Vagina (tissue), 2 donors: ENCODE measurements around the gene CCNK. TPM values are rescaled to one million over a fixed set of nuclear protein-coding genes. Genes with fewer than 3 reads are reported as not detected.

Experiments used
- DNase-seq, 2 donors: peaks; one replicate each; pipeline ENCODE4 v3.0.0-alpha.2; 2017; ENCODE audit errors: extremely low spot score in 2 of 2
- H3K27ac ChIP-seq: fragments of 200-600 bp; sonication (generic); one replicate; pipeline ENCODE4 v1.5.1; 2019
- H3K27me3 ChIP-seq: fragments of 200-600 bp; sonication (generic); one replicate; pipeline ENCODE4 v1.5.1; 2019
- H3K36me3 ChIP-seq, 2 donors: fragments of 200-600 bp; sonication (generic); one replicate each; pipeline ENCODE4 v1.5.1; 2017 to 2019
- H3K4me1 ChIP-seq: fragments of 200-600 bp; sonication (generic); one replicate; pipeline ENCODE4 v1.5.1; 2019
- H3K4me3 ChIP-seq, 2 donors: fragments of 200-600 bp; sonication (generic); 1 replicate in 1 of 2; 2 replicates in 1 of 2; pipeline ENCODE4 v1.5.1; 2016 to 2019
- H3K9me3 ChIP-seq: fragments of 200-600 bp; sonication (generic); one replicate; pipeline ENCODE4 v1.5.1; 2019
- POLR2A ChIP-seq, 2 donors: fragments of 450-650 bp; IDR thresholded peaks; one replicate each; pipeline ENCODE4 v1.6.1; 2017; ENCODE audit warnings: antibody characterized with exemption in 2 of 2, mild to moderate bottlenecking in 2 of 2, moderate library complexity in 2 of 2
- POLR2AphosphoS5 ChIP-seq, 2 donors: sonication (generic); formaldehyde crosslinking; IDR thresholded peaks; one replicate each; pipeline ENCODE4 v1.9.0; 2017; ENCODE audit warnings: antibody characterized with exemption in 2 of 2, mild to moderate bottlenecking in 2 of 2, low read depth in 1 of 2; ENCODE audit not compliant: insufficient read depth in 1 of 2
- intact Hi-C: fragments of 100-400 bp; cut with DNase I; formaldehyde crosslinking; loops from one replicate; pipeline ENCODE4 v1.15.1; 2023
- total RNA-seq: library from RNA; depleted of rRNA; stranded (reverse); fragments of >200 nt; gene quantifications from one replicate; pipeline ENCODE4 v1.2.3, GENCODE V29; 2016
- TF ChIP-seq, protein P1 (sequence below), 3 experiments: fragments of 450-650 bp in 2 of 3; fragments of 200-600 bp in 1 of 3; sonication (generic) in 1 of 3; IDR thresholded peaks; one replicate each; pipeline ENCODE4 v1.5.1; 2017 to 2019; ENCODE audit warnings: antibody characterized with exemption in 3 of 3, mild to moderate bottlenecking in 2 of 3, moderate library complexity in 2 of 3

CCNK gene
- total RNA-seq, 1 donor from 2014 or later: 27.5 TPM

DNA sequence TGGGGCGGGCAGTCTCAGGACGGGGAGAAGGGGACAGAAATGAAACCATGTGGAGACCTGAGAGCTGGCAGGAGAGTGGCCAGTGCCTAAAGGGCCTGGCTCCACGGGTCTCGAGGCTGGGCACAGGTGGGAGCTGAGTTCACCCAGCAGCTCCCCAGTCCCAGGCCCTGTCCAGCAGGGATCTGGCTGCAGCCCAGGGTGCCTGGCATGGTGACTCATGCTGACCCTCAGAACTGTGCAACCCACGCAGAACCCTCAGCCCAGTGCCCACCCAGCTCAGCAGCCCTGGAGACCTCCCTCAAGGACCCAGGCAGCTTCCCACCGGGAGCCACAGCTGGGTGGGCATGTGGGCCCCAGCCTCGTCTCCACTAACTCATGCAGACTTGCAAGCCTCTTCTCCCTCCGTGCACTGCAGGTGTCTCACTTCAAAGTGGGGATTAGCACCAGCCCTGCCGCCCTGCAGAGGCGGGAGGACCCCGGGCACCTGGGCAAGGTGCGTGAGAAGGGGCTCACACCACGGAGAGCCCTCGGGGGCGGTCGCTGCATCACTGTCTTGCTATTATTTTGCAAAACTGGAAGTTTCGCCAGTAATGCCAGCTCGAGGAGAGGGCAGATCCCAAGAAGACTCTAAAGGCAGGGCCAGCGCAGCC is 46.3 kb downstream of the CCNK start:
- H3K27ac ChIP-seq: no peak overlapping the region
- TF ChIP-seq POLR2A (IDR thresholded peaks at IDR 0.05) (no peak), POLR2AphosphoS5 (IDR thresholded peaks at IDR 0.05; ENCODE audit: insufficient read depth in 1 of 2, low read depth in 1 of 2) (no peak)
- TF ChIP-seq, protein P1, sequence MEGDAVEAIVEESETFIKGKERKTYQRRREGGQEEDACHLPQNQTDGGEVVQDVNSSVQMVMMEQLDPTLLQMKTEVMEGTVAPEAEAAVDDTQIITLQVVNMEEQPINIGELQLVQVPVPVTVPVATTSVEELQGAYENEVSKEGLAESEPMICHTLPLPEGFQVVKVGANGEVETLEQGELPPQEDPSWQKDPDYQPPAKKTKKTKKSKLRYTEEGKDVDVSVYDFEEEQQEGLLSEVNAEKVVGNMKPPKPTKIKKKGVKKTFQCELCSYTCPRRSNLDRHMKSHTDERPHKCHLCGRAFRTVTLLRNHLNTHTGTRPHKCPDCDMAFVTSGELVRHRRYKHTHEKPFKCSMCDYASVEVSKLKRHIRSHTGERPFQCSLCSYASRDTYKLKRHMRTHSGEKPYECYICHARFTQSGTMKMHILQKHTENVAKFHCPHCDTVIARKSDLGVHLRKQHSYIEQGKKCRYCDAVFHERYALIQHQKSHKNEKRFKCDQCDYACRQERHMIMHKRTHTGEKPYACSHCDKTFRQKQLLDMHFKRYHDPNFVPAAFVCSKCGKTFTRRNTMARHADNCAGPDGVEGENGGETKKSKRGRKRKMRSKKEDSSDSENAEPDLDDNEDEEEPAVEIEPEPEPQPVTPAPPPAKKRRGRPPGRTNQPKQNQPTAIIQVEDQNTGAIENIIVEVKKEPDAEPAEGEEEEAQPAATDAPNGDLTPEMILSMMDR (IDR thresholded peaks at IDR 0.05): no peak

DNA sequence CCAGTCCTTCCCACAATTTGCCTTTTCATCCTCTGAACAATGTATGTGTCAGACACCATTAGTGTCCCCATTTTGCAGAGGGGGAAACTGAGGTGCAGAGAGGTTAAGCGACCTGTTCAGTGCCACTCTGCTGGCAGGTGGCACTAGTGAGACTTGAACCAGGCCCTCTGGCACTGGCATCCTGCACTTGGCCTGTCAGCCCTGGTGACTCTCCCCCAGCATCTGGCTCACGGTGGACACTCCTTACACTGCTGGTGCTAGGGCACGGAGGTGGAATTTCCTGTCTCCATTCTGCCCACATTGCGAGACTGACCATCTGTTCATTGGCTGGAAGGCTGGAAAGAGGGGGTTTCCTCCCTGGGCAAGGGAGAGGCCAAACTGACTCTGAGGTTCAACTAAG is 48.7 kb downstream of the CCNK start:
- DNase-seq: no peak
- H3K27ac ChIP-seq: no peak overlapping the region

More for the DNA sequence above, 46.3 kb downstream of the CCNK start:
- H3K9me3 ChIP-seq: no peaks in the 10 kb centered on the region
- no peak for DNase-seq
- H3K4me3 ChIP-seq: no peak overlapping the region
- H3K4me1 ChIP-seq: peaks cover 51% of the 10 kb centered on the region
- H3K27me3 ChIP-seq: no peaks in the 10 kb centered on the region
- intact Hi-C loops: no loop called here
- no peaks in the 10 kb centered on the region for H3K36me3 ChIP-seq

DNA sequence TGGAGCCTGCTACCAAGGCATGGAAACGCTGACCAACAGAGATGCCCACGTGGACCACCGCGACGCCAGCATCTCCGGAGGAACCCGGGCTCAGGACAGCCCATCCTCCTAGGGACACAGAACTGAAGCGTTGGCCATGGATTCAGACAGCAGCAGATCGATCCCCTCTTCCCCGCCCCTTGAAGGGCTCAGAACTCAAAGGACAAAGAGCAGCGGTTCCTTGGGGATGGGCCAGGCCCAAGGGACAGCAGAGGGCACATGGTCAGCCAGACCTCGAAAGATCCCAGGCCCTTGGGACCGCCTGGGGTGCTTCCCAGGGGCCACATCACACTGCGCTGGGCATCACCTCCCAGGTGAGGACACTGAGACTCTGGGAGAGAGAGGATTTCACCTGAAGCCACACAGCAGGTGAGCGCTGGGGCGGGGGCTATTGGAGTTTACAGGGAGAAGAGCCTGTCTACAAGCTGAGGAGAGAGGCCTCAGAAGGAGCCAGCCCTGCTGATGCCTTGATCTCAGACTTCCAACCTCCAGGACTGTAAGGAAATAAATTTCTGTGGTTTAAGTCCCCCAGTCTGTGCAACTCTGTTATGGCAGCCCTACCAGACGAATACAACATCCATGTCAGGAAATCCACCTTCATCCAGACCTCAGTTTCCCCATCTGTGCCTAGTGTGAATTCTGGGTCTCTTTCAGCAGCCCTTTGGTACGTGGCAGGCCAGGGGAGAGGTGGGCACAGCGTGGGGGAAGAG is 49.4 kb downstream of the CCNK start:
- no peaks in the 10 kb centered on the region for H3K9me3 ChIP-seq
- no peaks in the 10 kb centered on the region for H3K27me3 ChIP-seq
- no peak overlapping the region for H3K27ac ChIP-seq
- TF ChIP-seq POLR2AphosphoS5 (IDR thresholded peaks at IDR 0.05; ENCODE audit: insufficient read depth in 1 of 2, low read depth in 1 of 2) (no peak), POLR2A (IDR thresholded peaks at IDR 0.05) (no peak)
- TF ChIP-seq, protein P1 (IDR thresholded peaks at IDR 0.05): no peak
- peaks cover 20% of the 10 kb centered on the region for H3K4me1 ChIP-seq
- DNase-seq: no peak
- no peak overlapping the region for H3K4me3 ChIP-seq
- no peaks in the 10 kb centered on the region for H3K36me3 ChIP-seq
- intact Hi-C loops: no loop called here

More for the DNA sequence above, 48.7 kb downstream of the CCNK start:
- no peaks in the 10 kb centered on the region for H3K36me3 ChIP-seq
- intact Hi-C loops: no loop called here
- no peaks in the 10 kb centered on the region for H3K9me3 ChIP-seq
- no peak overlapping the region for H3K4me3 ChIP-seq
- no peaks in the 10 kb centered on the region for H3K27me3 ChIP-seq
- TF ChIP-seq POLR2AphosphoS5 (IDR thresholded peaks at IDR 0.05; ENCODE audit: insufficient read depth in 1 of 2, low read depth in 1 of 2): no peak
- TF ChIP-seq, protein P1 (IDR thresholded peaks at IDR 0.05): no peak
- TF ChIP-seq POLR2A (IDR thresholded peaks at IDR 0.05): no peak
- H3K4me1 ChIP-seq: peaks cover 27% of the 10 kb centered on the region

DNA sequence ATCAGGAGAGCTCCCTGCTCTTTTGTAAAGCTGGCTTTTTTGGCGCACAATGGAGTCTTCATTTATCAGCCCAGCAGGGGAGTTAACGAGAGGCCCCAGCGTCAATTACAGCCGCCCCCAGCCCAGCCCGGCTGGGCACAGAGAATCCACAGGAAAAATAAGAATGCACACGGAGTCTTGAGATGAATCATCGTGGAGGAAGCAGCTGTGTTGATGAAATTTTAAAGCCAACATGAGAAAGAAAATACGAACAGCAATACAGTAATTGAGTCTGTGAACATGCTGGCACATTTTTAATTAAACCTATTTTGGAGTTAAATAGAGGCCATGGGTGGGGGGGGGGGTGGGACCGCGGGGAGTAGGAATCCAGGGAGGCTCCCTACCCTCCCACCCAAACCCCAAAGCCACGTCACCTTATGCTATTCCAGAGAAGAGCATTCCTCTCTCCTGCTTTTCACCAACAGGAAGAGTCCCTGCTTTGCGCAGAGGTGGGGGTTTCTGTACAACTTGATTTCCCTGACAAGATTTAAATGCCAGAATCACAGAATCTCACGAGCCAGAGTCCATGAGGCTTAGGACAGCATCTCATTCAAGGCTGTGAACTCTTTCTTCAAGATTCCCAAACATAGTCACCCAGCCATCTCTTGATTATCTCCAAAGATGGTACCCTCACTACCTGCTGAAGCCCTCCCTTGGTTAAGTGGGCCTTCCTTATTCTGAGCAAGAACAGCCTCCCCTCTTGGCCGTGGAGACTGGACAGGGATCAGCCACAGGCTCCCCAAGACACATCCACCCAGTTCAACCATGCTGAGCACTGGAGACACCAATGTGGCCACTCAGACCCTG is 50.3 kb downstream of the CCNK start:
- H3K27me3 ChIP-seq: no peaks in the 10 kb centered on the region
- no peaks in the 10 kb centered on the region for H3K9me3 ChIP-seq
- TF ChIP-seq POLR2A (IDR thresholded peaks at IDR 0.05) (no peak), POLR2AphosphoS5 (IDR thresholded peaks at IDR 0.05; ENCODE audit: insufficient read depth in 1 of 2, low read depth in 1 of 2) (no peak)
- TF ChIP-seq, protein P1 (IDR thresholded peaks at IDR 0.05): no peak
- no peaks in the 10 kb centered on the region for H3K36me3 ChIP-seq
- intact Hi-C loops: no loop called here
- peaks cover 16% of the 10 kb centered on the region for H3K4me1 ChIP-seq
- H3K4me3 ChIP-seq: no peak overlapping the region
- no peak for DNase-seq
- no peak overlapping the region for H3K27ac ChIP-seq
